HG03432 (cell line): Measurements from ENCODE around the gene LRRC4.
A peak's percentile ranks its signal among the peaks of the same experiment; 100 is the strongest.

Source experiments
- ATAC-seq: cut with Tn5 transposase; IDR thresholded peaks from one replicate; pipeline ENCODE4 v1.9.1; 2021; ENCODE audit warnings: mild to moderate bottlenecking, moderate library complexity; ENCODE audit not compliant: unreplicated experiment

The LRRC4 gene

DNA sequence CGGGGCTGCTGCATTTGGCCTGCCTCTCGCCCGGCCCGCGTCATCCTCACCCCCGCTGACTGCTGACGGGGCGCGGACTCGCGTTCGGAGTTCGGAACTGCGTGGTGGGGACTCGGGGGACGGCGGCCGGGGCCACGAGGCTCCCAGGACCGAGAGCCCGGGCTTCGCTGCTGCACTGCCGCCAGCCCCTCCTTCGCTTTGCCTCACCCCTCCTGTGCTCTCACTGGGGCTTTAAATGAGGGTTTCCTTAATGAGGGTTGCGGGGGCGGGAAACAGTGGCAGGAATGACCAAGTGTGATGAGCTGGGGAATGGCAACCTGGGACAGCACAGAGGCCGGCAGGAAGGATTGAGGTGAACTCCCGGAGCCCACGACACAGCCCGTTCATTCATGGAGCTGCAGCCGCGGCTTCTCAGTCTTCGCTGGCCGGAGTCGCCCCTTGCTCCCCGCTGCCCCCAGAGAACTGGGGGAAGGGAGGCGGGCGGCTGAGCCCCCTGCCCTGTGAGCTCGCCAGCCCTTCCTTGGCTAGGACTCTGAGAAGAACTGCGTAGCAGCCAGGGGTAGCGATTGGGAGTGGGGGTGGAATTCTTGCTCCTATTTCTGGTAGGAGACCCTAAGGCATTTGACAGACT, 1.5 kb upstream of the LRRC4 start:
- ATAC-seq, result peak; percentile 1

DNA sequence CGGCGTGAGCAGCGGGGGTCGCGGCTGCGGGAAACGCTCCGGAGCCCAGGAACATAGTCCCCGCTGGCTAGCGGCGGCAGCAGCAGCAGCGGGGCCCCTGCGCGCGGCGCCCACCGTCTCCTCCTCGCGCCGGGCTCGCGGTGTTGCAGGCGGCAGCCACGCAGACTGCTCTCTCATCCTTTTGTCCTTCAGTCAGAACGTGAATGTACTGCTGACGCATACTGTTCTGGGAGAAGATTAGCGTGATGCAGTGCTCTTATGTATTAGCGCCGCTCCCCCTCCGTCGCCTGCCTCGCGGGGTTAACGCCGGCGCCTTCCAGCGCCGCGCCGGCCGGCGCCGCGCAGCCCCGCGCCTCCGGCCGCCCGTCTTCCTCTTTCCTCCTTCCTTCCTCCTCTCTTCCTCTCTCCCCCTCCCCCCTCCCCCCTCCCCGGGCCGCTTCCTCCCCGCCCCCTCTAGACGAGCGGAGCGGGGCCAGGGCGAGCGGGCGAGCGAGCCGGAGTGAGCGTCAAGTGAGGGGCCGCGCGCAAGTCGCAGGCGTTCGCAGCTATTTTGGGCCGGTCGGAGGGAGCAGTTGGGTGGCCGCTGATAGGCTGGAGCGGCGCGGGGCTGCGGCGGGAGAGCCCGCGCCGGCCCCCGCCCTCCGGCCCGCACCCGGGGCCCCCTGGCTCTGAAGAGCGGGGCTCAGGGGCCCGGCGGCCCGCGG, 816 bp upstream of the LRRC4 start:
- ATAC-seq, result peak; percentile 74

DNA sequence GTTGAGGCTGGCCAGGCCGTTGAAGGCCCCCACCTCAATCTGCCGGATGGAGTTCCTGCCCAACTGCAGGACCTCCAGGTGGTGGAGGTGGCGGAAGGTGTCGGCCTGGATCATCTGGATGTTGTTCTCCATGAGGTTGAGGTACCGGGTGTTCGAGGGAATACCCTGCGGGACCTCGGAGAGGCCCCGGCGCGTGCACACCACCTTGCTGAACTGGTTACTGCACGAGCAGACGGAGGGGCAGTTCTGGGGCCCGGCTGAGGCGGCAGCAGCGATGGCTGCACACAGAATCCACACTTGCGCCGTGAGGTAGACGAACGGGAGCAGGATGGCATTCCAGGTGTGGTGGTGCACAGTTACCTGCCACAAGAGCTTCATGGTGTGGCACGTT, 979 bp downstream of the LRRC4 start:
- ATAC-seq, result no peak

DNA sequence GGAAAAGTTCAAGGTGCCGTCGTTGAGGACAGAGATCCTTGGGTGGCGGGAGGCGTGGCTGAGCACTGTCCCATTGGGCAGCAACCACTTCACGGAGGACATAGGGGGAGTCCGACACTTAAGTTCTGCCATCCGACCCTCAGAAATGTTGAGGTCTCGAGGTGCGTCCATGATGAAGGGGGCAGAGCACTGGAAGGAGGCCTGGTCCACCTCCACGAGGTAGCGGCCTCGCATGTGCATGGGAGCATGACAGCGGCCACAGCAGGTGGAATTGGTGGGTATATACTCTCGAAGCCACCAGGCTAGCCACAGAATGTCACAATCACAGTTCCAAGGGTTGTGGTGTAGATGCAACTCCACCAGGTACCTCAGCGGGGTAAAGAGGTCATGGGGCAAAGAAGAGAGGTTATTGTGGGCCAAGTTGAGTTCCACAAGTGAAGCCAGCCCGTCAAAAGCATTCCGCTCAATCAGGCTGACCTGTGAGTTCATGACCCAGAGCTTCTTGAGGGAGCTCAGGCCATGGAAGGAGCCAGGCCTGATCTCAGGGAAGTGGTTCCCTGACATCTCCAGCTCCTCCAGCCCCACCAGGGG, 1.7 kb downstream of the LRRC4 start:
- no peak for ATAC-seq

DNA sequence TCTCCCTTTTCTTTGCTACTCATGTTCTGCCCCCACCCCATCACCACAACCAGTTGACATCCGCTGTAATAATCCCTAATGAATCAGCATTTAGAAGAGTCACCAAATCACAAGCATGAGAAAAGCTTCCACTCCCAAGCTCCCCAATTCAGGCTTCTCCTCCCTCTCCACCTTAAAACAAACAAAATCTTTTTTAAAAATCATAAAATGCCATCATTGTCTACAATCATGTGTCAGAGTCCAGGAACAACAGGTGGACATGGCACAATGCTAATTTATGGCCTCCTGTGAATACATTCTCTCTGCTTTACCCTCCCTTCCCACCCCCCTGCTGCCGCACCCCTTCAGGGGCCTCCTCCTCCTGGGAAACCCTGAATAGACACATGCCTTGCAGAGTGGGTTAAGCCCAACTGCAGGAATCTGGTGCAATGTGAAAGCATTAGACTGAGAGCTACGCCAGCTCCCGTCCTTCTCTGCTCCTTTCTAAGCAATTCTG, 3.7 kb downstream of the LRRC4 start:
- no peak for ATAC-seq

DNA sequence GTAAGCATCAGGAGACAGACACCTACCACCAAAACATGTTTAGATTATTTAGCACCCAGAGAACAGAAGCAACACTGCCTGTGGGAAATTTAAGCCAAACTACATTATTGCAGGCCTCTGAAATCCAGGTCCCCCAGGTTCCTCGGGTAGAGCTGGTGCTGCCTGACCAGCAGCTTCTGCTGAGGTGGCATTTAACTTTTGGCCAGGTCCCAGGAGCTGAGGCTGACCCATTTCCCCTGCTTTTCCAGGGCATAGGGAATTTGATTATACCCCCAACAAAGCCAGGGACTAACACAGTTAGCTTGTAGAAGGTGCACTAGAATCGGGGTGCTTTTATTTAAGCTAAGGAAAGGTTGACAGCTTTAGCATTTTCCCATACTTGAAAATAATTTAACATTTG, 4.7 kb downstream of the LRRC4 start:
- no peak for ATAC-seq

DNA sequence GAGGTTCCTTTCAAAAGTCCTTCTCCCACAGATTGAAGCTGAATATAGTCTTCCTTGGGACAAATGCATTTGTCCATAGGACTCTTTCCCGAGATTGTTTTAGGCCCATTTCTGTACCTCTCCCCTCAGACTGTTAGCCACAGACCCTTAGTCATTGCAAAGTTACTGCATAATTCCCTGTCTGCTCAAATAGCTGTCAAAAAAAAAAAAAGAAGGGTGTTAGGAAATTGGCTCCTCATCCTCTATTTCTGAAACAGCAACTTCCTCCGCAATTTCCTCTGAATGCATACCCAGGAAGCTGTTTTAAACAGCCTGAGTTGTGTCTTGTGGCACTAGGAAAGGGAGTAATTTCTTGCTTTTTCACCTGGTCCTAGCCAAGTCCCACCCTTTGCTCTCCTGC, 5.4 kb downstream of the LRRC4 start:
- ATAC-seq, result no peak

DNA sequence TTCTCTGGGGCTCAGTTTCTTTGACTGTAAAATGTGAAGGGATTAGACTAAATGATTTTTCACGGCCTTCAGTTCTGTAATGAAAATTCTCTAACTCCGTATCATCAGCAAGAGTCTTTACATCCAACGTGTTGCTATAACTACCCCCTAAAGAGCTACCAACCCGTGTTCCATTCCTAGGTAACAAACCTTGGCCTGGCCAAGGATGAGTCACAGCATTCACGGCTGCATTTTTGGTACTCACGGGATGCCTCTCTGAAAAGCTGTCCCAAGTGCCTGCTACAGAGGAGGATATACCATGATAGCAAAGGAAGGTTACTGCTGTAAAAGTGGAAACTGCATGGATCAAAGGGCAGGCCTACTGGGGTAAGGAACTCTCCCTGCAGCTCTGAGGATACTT, 5.9 kb downstream of the LRRC4 start:
- no peak for ATAC-seq

DNA sequence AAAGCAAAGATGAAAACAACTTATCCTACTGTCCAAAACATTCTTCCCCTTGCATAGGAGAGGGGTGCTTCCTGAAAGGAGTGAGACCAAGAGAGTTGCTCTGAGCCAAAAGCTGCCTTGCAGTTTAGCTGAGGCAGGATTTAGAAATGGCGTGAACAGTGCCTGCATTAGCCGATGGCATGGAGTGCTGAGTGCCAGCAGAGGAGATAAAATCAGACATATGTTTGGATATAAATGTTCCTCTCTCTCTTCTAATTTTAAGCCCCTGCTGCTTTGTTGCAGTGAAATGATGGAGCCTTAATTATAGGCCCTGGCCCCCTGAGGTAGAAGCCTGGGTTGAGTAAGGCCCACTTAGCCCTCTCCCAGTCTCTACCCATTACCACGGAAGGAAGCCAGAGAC, 7.1 kb downstream of the LRRC4 start:
- no peak for ATAC-seq

DNA sequence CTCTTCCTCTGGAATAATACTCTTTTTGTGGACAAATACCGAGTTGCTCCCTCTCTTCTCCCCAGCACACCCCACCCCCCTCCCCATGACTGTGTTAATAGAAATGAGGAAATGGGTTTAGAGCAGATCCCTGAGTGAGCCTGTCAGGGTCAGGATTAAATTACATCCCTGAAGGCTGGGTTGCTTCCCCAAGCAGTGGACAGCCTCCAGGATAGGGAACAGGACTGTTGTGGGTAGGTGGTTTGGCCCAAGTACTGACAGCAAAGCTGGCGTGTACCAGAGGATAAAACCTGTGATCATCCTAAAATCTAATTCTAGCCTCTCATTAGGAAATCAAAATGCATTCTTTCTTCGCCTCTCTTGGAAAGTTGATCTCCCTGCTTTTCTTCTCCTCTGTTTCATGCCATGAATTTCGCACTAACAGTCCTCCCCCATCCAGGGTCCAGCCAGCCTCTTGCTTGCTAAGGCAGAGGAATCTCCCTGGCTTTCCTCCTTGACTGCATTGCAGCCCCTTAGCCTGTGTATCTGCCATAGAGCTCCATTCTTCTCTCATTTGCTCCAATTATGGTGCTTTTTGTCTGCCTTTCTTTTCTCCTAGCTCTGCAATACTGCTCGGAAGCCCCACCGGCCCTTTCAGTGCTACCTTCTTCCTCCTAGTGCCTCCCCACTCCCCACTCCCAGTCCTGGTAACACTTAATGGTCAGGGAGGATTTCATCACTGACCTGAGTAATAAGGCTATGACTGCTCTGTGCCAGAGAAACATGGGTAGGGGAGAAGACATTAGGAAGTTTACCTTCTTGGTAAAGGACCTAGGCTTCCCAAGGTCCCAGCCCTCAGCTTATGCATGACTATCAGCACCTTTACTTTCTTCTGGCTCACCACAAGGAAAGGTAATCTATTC, 8.4 kb downstream of the LRRC4 start:
- no peak for ATAC-seq

DNA sequence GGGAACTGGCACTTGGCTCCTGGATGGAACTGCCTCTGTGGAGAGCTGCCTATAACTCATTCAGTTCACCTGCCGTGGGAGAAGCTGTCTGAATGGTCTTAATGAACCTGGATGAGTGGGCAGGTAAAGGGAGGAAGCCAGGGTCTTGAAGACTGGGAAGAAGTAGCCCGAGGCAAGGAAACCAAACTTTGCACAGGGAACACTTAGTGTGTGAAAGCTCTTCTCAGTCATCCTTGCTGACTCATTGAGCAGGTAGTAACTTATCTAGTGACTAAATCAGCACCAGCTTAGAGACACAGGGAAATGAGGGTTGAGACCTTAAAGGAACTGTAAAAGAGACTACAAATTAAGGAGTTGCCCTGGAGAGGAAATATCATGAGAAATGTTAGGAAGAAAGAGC, 9.9 kb downstream of the LRRC4 start:
- no peak for ATAC-seq

DNA sequence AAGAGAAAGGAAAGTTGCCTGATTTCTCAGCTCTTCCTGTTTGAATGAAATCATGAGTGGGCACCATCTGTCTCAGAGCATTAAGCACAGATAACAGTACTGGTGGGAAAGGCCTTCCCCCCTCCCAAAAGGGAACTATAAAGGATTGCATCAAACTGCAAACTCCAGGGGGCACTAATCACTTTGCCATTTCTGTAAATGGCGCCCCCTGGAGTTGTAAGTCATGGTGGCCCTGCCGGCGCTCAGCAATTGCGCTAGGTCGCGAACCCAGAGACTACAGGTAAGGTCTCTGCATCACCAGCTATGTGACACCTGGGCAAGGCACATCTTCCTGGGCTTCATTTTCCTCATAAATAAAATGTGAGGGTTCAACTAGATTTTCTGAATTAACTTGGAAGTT, 11.1 kb downstream of the LRRC4 start:
- ATAC-seq, result no peak

DNA sequence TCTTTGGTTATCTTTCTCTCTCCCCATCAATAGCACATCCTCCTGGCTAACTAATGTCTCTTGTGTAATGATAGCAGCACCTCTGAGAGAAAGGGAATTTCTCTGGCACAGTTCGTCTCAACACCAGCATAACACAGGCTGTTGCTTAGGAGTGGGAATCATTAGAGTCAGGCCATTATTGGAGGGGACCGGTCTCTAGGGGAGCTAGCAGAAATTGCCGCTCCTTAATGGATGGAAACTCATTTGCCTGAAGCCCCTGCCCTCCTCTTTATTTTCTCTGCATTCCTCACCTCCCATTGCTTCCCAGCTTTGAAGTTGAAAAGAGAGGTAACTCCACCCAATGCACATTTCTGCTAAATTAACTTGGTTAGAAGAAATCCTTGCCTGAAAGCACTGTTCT, 11.9 kb downstream of the LRRC4 start:
- no peak for ATAC-seq

DNA sequence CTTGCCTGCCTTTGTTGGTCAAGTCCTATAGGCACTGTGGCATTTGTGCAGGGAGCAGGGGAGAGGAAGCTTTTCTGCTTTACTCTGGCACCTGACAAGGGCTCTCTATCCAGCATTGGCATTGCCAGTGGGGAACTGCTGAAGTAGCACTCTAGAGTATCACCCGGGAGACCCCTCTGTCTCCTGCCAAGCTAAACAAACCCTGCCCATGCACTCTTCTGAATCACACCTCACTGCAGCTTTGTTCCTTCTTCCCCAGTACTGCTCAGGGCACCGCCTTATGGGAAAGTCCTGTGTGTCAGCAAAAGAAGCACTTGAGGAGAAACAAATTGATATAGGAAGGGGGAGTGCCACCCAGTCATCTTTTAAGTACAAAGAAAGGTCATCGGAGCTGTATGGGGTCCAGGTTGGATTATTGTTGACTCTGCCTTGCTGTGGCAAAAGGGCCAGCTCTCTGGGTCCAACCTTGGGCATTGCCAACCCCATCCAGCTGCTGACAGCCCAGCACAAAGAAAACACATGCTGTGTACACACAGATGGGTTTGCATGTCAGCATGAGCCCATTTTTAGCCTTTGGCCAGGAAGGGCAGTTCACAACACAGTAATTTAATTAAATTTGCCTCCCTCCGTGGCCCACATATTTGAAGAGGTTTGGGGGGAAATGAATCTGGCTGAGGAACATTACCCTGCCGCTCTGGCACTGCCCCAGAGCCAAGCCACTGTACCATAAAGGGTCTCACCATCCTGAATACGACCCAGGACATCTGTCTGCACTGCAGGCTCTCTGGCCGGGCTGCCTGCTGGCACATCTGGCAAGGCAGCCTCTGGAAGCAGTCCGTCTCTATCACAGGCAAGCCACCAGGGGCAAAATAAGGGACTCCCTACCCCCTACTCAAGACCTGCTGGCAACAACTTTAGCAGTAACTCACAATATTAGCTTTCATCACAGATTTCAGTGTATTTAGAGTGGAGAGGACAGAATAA, 13.1 kb downstream of the LRRC4 start:
- no peak for ATAC-seq

DNA sequence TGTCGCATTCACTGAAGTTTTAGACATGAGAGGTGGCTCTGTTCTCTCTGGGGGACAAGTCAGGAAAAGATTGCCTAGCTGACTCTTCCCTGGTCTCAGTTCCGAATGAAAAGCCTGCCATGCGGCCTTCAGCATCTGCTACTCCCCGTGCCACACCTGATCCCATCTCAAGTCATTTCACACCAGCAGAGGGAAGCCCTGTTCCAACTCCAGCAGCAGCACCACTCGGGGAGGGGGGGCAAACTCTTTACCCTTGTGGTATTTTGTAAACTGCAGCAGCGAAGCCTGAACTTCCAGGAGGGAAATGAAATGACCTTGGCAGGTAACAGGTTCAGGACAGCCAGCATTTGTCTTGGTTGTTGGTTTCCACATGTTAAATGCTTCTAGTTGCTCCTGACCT, 13.8 kb downstream of the LRRC4 start:
- no peak for ATAC-seq

DNA sequence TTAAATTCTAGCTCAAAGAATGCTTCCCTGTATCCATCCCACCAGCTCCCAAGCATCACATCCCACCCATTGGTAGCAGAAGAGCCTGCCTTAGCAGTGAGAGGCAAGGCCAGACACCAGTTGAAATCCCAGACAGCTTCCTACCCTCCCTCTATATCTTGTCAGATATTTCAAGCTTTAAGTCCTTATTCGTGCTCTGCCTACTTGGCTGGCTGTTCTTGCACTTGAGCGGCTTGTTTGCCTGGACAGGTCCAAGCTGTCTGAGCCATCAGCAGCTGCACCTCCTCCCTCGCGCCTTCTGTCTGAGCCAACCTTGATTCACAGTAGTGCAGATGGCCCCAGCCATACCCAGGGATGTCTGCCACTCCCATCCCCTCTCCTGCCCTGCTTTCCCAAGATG, 16.4 kb downstream of the LRRC4 start:
- no peak for ATAC-seq

DNA sequence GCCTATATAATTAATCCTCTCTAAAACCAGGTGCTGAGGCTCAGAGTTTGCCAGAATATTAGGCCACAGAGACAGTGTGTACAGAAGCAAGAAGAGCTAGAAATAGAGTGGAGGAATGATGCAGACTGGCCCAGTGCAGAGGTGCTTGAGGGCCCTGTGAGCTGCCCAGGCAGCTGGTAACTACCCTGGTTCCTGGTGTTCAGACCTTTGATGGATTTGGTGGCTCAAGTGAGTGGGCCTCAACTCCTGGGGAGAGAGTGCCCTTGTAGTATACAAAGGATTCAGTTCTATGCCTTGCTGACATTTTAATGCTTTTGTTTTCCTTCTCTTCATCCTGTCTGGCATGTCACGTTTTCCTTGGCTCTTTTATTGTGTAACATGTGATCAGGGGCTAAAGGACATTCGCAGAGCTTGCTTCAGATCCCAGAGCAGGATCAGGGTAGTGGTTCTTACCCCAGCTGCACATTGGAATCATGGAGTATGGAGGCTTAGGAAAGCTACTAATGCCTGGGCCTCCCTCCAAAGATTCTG, 20.0 kb downstream of the LRRC4 start:
- no peak for ATAC-seq

DNA sequence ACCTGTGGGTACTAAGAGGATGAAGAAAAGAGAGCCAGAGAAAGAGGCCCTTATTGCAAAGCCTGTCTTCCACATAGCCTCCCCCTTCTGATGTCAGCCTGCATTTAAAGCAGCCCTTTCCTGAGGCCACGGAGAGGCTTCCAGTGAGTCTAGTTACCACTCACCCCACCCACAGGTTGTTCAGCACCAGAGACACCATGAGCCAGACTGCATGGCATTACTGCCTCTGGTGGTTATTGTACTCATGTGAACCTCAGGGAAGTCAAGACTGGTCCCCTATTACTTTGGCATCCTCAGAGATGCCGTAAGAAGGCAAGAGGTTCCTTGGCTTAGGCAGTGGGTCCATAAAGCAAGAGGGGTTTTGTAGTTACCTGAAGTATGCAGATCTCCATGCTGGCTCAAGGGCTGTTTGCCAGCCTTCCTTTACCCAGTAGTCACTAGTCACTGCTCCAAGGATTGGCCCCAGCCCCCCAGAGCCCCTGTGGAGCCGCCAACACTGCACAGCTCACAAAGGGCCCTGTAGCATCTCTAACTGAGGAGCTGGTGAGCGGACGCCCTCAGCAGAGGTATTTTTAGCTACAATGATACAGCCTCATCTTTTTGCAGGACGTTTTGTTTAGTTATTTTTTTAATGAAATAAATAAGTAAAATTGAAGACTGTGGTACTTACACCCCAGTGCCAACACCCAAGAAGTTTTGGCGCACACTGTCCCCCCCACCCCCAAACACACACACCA, 20.7 kb downstream of the LRRC4 start:
- no peak for ATAC-seq

DNA sequence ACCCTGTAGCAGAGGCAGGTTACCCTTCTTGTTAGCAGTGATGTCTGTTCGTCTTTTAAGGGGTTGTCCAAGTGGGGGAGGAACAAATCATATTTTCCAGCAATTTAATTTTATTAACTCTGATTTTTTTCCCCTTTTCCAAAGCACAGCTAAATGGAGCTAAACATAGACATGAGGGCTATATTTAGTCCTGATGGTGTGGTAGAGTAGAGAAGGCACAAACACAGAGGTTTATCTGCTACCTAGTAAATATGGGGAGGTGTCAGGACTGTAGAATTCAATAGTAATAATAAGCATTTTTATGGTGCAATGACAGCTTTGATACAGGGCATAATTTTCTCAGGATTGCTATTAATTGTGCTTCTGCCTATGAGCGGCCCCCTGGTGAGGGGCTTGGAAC, 22.5 kb downstream of the LRRC4 start:
- ATAC-seq, result no peak
